Stomach (tissue), 4 donors: ENCODE results near the gene ISL1.

ENCODE experiments used
- EP300 ChIP-seq: sonication (generic); formaldehyde crosslinking; IDR thresholded peaks from one replicate; pipeline ENCODE4 v1.6.1; 2017; ENCODE audit warnings: antibody characterized with exemption
- POLR2A ChIP-seq, 4 donors: fragments of 450-650 bp; IDR thresholded peaks; one replicate each; pipeline ENCODE4 v1.6.1; 2016; ENCODE audit warnings: antibody characterized with exemption in 4 of 4, control low read depth in 2 of 4, mild to moderate bottlenecking in 1 of 4, moderate library complexity in 1 of 4
- POLR2AphosphoS5 ChIP-seq, 3 donors: sonication (generic); formaldehyde crosslinking; IDR thresholded peaks; one replicate each; pipeline ENCODE4 v1.6.1; 2016; ENCODE audit warnings: antibody characterized with exemption in 3 of 3
- TF ChIP-seq, protein P1 (sequence below), 7 experiments: fragments of 450-650 bp in 4 of 7; fragments of 200-600 bp in 3 of 7; sonication (generic) in 3 of 7; IDR thresholded peaks; one replicate each; pipeline ENCODE4 v1.5.1; 2016 to 2019; ENCODE audit warnings: antibody characterized with exemption in 7 of 7, control low read depth in 2 of 7, mild to moderate bottlenecking in 1 of 7

DNA sequence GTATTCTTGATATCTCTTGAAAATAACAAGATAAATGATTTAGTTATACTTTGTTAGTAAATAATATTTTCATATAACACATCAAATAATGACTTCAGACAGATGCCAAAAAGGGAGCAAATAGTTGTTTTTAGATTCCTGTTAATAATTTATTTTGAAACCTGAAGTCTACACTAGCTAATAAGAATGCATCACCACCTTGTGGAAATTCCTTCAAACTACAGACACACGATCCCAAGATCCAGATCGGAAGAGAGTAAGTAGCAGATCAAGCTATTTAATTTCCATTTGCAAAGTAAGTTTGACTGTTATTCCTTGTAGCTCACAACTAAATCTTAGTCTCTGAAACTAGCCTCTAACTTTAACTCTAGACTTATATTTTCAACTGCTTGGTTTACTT is 35.5 kb upstream of the ISL1 start:
- TF ChIP-seq, protein P1, sequence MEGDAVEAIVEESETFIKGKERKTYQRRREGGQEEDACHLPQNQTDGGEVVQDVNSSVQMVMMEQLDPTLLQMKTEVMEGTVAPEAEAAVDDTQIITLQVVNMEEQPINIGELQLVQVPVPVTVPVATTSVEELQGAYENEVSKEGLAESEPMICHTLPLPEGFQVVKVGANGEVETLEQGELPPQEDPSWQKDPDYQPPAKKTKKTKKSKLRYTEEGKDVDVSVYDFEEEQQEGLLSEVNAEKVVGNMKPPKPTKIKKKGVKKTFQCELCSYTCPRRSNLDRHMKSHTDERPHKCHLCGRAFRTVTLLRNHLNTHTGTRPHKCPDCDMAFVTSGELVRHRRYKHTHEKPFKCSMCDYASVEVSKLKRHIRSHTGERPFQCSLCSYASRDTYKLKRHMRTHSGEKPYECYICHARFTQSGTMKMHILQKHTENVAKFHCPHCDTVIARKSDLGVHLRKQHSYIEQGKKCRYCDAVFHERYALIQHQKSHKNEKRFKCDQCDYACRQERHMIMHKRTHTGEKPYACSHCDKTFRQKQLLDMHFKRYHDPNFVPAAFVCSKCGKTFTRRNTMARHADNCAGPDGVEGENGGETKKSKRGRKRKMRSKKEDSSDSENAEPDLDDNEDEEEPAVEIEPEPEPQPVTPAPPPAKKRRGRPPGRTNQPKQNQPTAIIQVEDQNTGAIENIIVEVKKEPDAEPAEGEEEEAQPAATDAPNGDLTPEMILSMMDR (IDR thresholded peaks at IDR 0.05) = peak in 3 of 7 experiments; percentile 18 to 28 (median 23)
- TF ChIP-seq POLR2A (IDR thresholded peaks at IDR 0.05) (no peak), EP300 (no peak), POLR2AphosphoS5 (IDR thresholded peaks at IDR 0.05) (no peak)
